Neural crest cell (in vitro differentiated cells): ENCODE results near the gene PTH1R. TPM values are rescaled to one million over a fixed set of nuclear protein-coding genes. Genes with fewer than 3 reads are reported as not detected.

Experiments
- DNase-seq: peaks from one replicate; pipeline ENCODE4 v3.0.0; 2021; ENCODE audit warnings: low read depth, mixed read lengths, low spot score
- H3K27ac Mint-ChIP-seq: one replicate; pipeline ENCODE4 v1.8.0; 2021; ENCODE audit warnings: mild to moderate bottlenecking, mixed read lengths; ENCODE audit not compliant: unreplicated experiment
- H3K27me3 Mint-ChIP-seq: 2 replicates; pipeline ENCODE4 v1.8.0; 2021; ENCODE audit warnings: low read depth, mild to moderate bottlenecking, mixed read lengths
- H3K36me3 Mint-ChIP-seq: 2 replicates; pipeline ENCODE4 v1.8.0; 2021; ENCODE audit warnings: low read depth, mild to moderate bottlenecking, mixed read lengths
- H3K4me1 Mint-ChIP-seq: 2 replicates; pipeline ENCODE4 v1.8.0; 2021; ENCODE audit warnings: mixed read lengths
- H3K4me3 Mint-ChIP-seq: one replicate; pipeline ENCODE4 v1.8.0; 2021; ENCODE audit warnings: mild to moderate bottlenecking, mixed read lengths
- H3K9me3 Mint-ChIP-seq: 2 replicates; pipeline ENCODE4 v1.8.0; 2021; ENCODE audit warnings: mixed read lengths
- total RNA-seq: library from RNA; stranded (reverse); gene quantifications from 2 replicates; pipeline ENCODE4 v1.2.1, GENCODE V29; 2021
- TF ChIP-seq, protein P1 (sequence below): fragments of 200-600 bp; sonication (generic); conservative IDR thresholded peaks from 2 replicates; pipeline ENCODE4 v1.5.0; 2021; ENCODE audit warnings: antibody characterized with exemption, mild to moderate bottlenecking

The PTH1R gene
- total RNA-seq, 1 donor from 2014 or later, result 0.14 TPM

GRCh38 chr3:46846624-46847542 lies 30.6 kb upstream of the PTH1R start:
- Mint-ChIP-seq H3K9me3 (peaks cover 6% of the 10 kb centered on the region), H3K4me3 (no peak overlapping the region), H3K27me3 (peaks cover 10% of the 10 kb centered on the region), H3K27ac (no peak overlapping the region), H3K36me3 (no peaks in the 10 kb centered on the region), H3K4me1 (peaks cover 14% of the 10 kb centered on the region)
- DNase-seq, result no peak
- TF ChIP-seq, protein P1, sequence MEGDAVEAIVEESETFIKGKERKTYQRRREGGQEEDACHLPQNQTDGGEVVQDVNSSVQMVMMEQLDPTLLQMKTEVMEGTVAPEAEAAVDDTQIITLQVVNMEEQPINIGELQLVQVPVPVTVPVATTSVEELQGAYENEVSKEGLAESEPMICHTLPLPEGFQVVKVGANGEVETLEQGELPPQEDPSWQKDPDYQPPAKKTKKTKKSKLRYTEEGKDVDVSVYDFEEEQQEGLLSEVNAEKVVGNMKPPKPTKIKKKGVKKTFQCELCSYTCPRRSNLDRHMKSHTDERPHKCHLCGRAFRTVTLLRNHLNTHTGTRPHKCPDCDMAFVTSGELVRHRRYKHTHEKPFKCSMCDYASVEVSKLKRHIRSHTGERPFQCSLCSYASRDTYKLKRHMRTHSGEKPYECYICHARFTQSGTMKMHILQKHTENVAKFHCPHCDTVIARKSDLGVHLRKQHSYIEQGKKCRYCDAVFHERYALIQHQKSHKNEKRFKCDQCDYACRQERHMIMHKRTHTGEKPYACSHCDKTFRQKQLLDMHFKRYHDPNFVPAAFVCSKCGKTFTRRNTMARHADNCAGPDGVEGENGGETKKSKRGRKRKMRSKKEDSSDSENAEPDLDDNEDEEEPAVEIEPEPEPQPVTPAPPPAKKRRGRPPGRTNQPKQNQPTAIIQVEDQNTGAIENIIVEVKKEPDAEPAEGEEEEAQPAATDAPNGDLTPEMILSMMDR, result no peak

DNA sequence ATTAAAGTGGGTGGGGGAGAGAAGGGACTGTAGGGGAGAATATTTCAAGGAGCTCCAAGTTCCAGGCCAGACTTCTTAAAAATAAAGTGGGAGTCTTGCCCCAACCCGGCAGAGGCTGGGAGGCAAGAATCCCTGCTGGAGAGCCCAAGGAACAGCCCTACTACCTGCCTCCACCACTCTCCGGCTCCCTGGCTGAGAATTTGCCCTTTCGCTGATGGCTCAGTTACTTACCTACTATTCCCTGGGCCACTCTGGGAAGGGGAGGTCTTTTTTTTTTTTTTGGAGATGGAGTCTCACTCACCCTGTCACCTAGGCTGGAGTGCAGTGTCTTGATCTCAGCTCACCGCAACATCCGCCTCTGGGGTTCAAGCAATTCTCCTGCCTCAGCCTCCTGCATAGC lies 29.8 kb upstream of the PTH1R start:
- Mint-ChIP-seq H3K4me1 (peaks cover 14% of the 10 kb centered on the region), H3K9me3 (peaks cover 3% of the 10 kb centered on the region), H3K27me3 (peaks cover 10% of the 10 kb centered on the region), H3K36me3 (no peaks in the 10 kb centered on the region), H3K27ac (no peak overlapping the region), H3K4me3 (no peak overlapping the region)
- no peak for DNase-seq
- TF ChIP-seq, protein P1, result no peak

DNA sequence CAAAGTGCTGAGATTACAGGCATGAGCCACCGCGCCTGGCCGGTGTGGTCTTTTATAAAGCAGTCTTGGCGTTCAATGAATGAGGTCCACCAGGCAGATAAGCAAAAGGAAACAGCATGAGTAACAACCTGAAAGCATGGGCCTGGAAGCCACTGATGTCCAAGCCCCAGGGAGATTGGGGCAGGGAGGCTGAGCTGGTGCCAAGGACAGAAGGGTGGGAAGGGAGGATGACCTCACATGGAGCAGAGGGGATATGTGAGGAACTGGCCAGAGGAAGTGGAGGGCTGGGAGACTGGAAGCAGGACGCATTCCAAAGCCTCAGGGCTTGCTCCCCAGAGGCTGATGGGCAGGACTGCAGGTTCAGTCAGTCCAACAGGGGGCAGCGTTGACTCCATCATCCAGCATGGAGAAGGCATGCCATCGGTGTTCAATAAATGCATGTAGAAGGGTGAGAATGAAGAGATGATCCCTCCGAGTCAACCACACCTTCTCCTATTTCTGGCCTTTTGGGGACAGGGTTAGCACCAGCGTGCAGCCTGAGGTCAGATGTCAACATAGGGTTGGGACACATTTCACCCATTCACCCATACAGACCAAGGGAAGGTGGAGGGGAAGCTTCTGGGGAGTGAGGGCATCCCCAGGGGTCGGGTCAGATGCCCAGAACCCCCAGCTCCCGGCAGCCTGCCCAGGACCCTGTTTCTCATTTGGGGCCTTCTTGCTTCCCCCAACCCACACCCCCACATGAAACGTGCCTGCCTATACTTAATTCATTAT lies 29.1 kb upstream of the PTH1R start:
- Mint-ChIP-seq H3K27me3 (peaks cover 4% of the 10 kb centered on the region), H3K27ac (peak overlapping the region; percentile 19), H3K4me1 (peaks cover 14% of the 10 kb centered on the region), H3K4me3 (no peak overlapping the region), H3K9me3 (no peaks in the 10 kb centered on the region), H3K36me3 (no peaks in the 10 kb centered on the region)
- DNase-seq, result peak; percentile 31
- TF ChIP-seq, protein P1, result peak; percentile 51

DNA sequence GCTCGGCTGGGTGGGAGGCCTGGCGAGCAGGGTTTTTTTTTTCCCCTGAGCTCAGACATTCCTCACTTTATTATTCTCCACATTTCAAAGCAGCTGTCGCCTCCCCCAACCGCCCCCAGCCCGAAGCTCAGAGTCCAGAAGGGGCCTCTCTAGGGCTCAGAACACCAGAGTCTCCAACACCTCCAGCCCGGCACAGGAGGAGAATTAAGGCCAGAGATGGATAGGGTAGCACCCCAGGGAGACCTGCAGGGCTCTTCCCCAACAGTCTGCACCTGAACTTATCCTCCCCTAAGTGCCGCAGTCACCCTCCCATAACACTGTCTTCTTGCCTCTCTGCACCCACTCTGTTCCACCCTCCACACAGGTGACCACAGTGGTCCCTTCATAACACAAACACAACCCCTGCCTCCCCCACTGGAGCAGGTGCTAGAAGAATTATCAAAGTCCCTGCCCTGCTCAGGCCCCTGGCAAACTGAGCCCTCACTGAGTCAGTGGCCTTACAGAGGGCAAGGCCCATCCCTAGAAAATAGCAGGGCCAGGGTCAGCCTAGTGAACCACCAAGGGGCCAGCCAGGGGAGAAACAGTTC lies 28.4 kb upstream of the PTH1R start:
- H3K36me3 Mint-ChIP-seq, result no peaks in the 10 kb centered on the region
- H3K27me3 Mint-ChIP-seq, result no peaks in the 10 kb centered on the region
- TF ChIP-seq, protein P1, result no peak
- DNase-seq, result no peak
- H3K9me3 Mint-ChIP-seq, result no peaks in the 10 kb centered on the region
- H3K4me1 Mint-ChIP-seq, result peaks cover 14% of the 10 kb centered on the region
- H3K27ac Mint-ChIP-seq, result peak overlapping the region; percentile 19
- H3K4me3 Mint-ChIP-seq, result no peak overlapping the region

DNA sequence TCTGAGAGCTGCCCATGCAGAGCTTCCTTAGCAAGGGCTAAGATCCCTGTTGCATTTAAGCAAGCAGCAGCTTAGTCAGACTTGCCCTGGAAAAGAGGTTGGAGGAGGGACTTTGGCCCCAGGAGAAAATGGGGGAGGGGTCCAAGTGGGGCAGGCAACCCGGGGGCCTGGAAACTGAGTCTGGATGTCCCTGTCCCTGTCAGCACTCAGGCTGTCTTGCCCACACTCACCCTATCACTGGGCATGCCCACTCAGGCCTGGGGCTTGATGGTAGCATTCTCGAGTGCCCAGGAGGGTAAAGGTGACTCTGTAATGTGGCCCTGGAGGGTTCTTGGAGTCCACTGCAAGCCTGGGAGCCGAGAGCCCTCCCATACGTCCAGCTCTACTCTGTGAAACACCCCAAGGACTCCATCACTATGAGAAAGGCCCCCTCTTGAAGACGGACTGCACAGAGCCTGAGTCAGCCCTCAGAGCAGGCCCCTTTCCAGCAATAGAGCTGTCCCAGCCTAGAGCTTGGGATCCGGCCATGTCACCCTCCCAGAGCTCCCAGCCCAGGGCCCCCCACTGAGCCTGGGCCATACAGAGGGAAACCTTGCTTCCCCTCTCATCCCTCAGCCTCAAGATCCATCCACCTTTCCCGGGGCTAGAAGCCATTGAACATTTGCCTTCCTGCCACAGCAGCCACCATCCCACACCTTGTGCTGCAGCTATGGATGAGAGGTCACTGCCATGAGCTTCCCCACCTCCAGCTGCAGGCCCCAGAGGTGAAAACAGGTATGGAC lies 27.6 kb upstream of the PTH1R start:
- Mint-ChIP-seq H3K4me3 (no peak overlapping the region), H3K27me3 (no peaks in the 10 kb centered on the region), H3K36me3 (no peaks in the 10 kb centered on the region), H3K4me1 (peaks cover 14% of the 10 kb centered on the region), H3K9me3 (no peaks in the 10 kb centered on the region), H3K27ac (peak overlapping the region; percentile 27)
- TF ChIP-seq, protein P1, result no peak
- DNase-seq, result no peak
